ENCODE measurements around the gene ST6GALNAC3.

Gene ST6GALNAC3

GRCh38 chr1:76627901-76628300 lies 553.4 kb downstream of the ST6GALNAC3 start:
- Histone ChIP-seq H3K4me2 (ENCODE audit: low read length) (no peak overlapping the region), H4K5ac (ENCODE audit: low read length) (no peak overlapping the region), H3K79me1 (ENCODE audit: low read length) (no peaks in the 10 kb centered on the region), H3K9ac (ENCODE audit: low read length) (no peak overlapping the region), H3K18ac (ENCODE audit: low read length) (no peak overlapping the region), H3K4ac (ENCODE audit: low read depth, low read length) (no peak overlapping the region), H3K36me3 (ENCODE audit: control insufficient read depth, insufficient read depth, low read length) (no peaks in the 10 kb centered on the region), H3K56ac (ENCODE audit: low read length) (no peak overlapping the region), H3K27me3 (ENCODE audit: insufficient read depth, low read length, poor library complexity) (no peaks in the 10 kb centered on the region), H3K27ac (ENCODE audit: low read depth, low read length) (no peak overlapping the region), H2BK120ac (ENCODE audit: low read depth, low read length) (no peak overlapping the region), H3K4me3 (ENCODE audit: low read length) (no peak overlapping the region), H4K8ac (ENCODE audit: low read depth, low read length) (no peak overlapping the region), H3K23ac (ENCODE audit: low read length) (no peak overlapping the region), H2BK15ac (replicated peaks; ENCODE audit: low read depth) (no peak overlapping the region), H3K4me1 (ENCODE audit: control insufficient read depth, low read depth, low read length) (no peaks in the 10 kb centered on the region), H2AK5ac (ENCODE audit: low read length) (no peak overlapping the region), H3K79me2 (ENCODE audit: control insufficient read depth, insufficient read depth, low read length) (no peaks in the 10 kb centered on the region), H2BK5ac (ENCODE audit: low read length) (no peak overlapping the region)
- no peak for DNase-seq

GRCh38 chr1:76632136-76632535 lies 557.6 kb downstream of the ST6GALNAC3 start:
- Histone ChIP-seq H3K4ac (ENCODE audit: low read depth, low read length) (no peak overlapping the region), H3K56ac (ENCODE audit: low read length) (no peak overlapping the region), H3K9ac (ENCODE audit: low read length) (no peak overlapping the region), H2BK5ac (ENCODE audit: low read length) (no peak overlapping the region), H3K4me1 (ENCODE audit: control insufficient read depth, low read depth, low read length) (no peaks in the 10 kb centered on the region), H2AK5ac (ENCODE audit: low read length) (no peak overlapping the region), H3K18ac (ENCODE audit: low read length) (no peak overlapping the region), H3K27me3 (ENCODE audit: insufficient read depth, low read length, poor library complexity) (no peaks in the 10 kb centered on the region), H3K23ac (ENCODE audit: low read length) (no peak overlapping the region), H3K36me3 (ENCODE audit: control insufficient read depth, insufficient read depth, low read length) (no peaks in the 10 kb centered on the region), H2BK120ac (ENCODE audit: low read depth, low read length) (no peak overlapping the region), H4K5ac (ENCODE audit: low read length) (no peak overlapping the region), H2BK15ac (replicated peaks; ENCODE audit: low read depth) (no peak overlapping the region), H3K4me2 (ENCODE audit: low read length) (no peak overlapping the region), H3K27ac (ENCODE audit: low read depth, low read length) (no peak overlapping the region), H3K4me3 (ENCODE audit: low read length) (no peak overlapping the region), H3K79me1 (ENCODE audit: low read length) (no peaks in the 10 kb centered on the region), H4K8ac (ENCODE audit: low read depth, low read length) (no peak overlapping the region), H3K79me2 (ENCODE audit: control insufficient read depth, insufficient read depth, low read length) (no peaks in the 10 kb centered on the region)
- no CpG with 5 or more reads among the region's 3 CpGs for WGBS (ENCODE audit: extremely low coverage, insufficient coverage, low lambda C conversion rate)
- DNase-seq = no peak

GRCh38 chr1:76635784-76636183 lies 561.2 kb downstream of the ST6GALNAC3 start:
- no peaks in the 10 kb centered on the region for H3K79me2 ChIP-seq (ENCODE audit: control insufficient read depth, insufficient read depth, low read length)
- H2BK15ac ChIP-seq (replicated peaks; ENCODE audit: low read depth) = no peak overlapping the region
- no peak overlapping the region for H4K8ac ChIP-seq (ENCODE audit: low read depth, low read length)
- no peak overlapping the region for H3K9ac ChIP-seq (ENCODE audit: low read length)
- H2BK5ac ChIP-seq (ENCODE audit: low read length) = no peak overlapping the region
- H3K4me2 ChIP-seq (ENCODE audit: low read length) = no peak overlapping the region
- no peaks in the 10 kb centered on the region for H3K36me3 ChIP-seq (ENCODE audit: control insufficient read depth, insufficient read depth, low read length)
- no CpG with 5 or more reads among the region's 2 CpGs for WGBS (ENCODE audit: extremely low coverage, insufficient coverage, low lambda C conversion rate)
- H3K18ac ChIP-seq (ENCODE audit: low read length) = no peak overlapping the region
- H3K4me1 ChIP-seq (ENCODE audit: control insufficient read depth, low read depth, low read length) = no peaks in the 10 kb centered on the region
- no peak for DNase-seq
- no peak overlapping the region for H2BK120ac ChIP-seq (ENCODE audit: low read depth, low read length)
- H3K4me3 ChIP-seq (ENCODE audit: low read length) = no peak overlapping the region
- no peak overlapping the region for H3K4ac ChIP-seq (ENCODE audit: low read depth, low read length)
- no peak overlapping the region for H4K5ac ChIP-seq (ENCODE audit: low read length)
- no peaks in the 10 kb centered on the region for H3K27me3 ChIP-seq (ENCODE audit: insufficient read depth, low read length, poor library complexity)
- no peaks in the 10 kb centered on the region for H3K79me1 ChIP-seq (ENCODE audit: low read length)
- H3K23ac ChIP-seq (ENCODE audit: low read length) = no peak overlapping the region
- no peak overlapping the region for H3K27ac ChIP-seq (ENCODE audit: low read depth, low read length)
- H3K56ac ChIP-seq (ENCODE audit: low read length) = no peak overlapping the region
- H2AK5ac ChIP-seq (ENCODE audit: low read length) = no peak overlapping the region

GRCh38 chr1:76639181-76639580 lies 564.6 kb downstream of the ST6GALNAC3 start:
- Histone ChIP-seq H3K4me2 (ENCODE audit: low read length) (no peak overlapping the region), H3K79me2 (ENCODE audit: control insufficient read depth, insufficient read depth, low read length) (no peaks in the 10 kb centered on the region), H3K9ac (ENCODE audit: low read length) (no peak overlapping the region), H3K4me3 (ENCODE audit: low read length) (no peak overlapping the region), H3K4ac (ENCODE audit: low read depth, low read length) (no peak overlapping the region), H3K23ac (ENCODE audit: low read length) (no peak overlapping the region), H3K27me3 (ENCODE audit: insufficient read depth, low read length, poor library complexity) (no peaks in the 10 kb centered on the region), H2BK120ac (ENCODE audit: low read depth, low read length) (no peak overlapping the region), H3K4me1 (ENCODE audit: control insufficient read depth, low read depth, low read length) (no peaks in the 10 kb centered on the region), H2BK5ac (ENCODE audit: low read length) (no peak overlapping the region), H4K5ac (ENCODE audit: low read length) (no peak overlapping the region), H3K79me1 (ENCODE audit: low read length) (no peaks in the 10 kb centered on the region), H3K56ac (ENCODE audit: low read length) (no peak overlapping the region), H3K27ac (ENCODE audit: low read depth, low read length) (no peak overlapping the region), H4K8ac (ENCODE audit: low read depth, low read length) (no peak overlapping the region), H3K18ac (ENCODE audit: low read length) (no peak overlapping the region), H2AK5ac (ENCODE audit: low read length) (no peak overlapping the region), H2BK15ac (replicated peaks; ENCODE audit: low read depth) (no peak overlapping the region), H3K36me3 (ENCODE audit: control insufficient read depth, insufficient read depth, low read length) (no peaks in the 10 kb centered on the region)
- DNase-seq = no peak
- 100% methylated on average over 1 of the region's 2 CpGs for WGBS (ENCODE audit: extremely low coverage, insufficient coverage, low lambda C conversion rate)

- Histone ChIP-seq H2AK5ac (ENCODE audit: low read length) (no peak overlapping the region), H3K9ac (ENCODE audit: low read length) (no peak overlapping the region), H3K4me1 (ENCODE audit: control insufficient read depth, low read depth, low read length) (no peaks in the 10 kb centered on the region), H3K56ac (ENCODE audit: low read length) (no peak overlapping the region), H2BK120ac (ENCODE audit: low read depth, low read length) (no peak overlapping the region), H3K4me2 (ENCODE audit: low read length) (no peak overlapping the region), H3K36me3 (ENCODE audit: control insufficient read depth, insufficient read depth, low read length) (no peaks in the 10 kb centered on the region), H3K4ac (ENCODE audit: low read depth, low read length) (no peak overlapping the region), H3K23ac (ENCODE audit: low read length) (no peak overlapping the region), H4K5ac (ENCODE audit: low read length) (no peak overlapping the region), H2BK5ac (ENCODE audit: low read length) (no peak overlapping the region), H3K27me3 (ENCODE audit: insufficient read depth, low read length, poor library complexity) (no peaks in the 10 kb centered on the region), H3K79me2 (ENCODE audit: control insufficient read depth, insufficient read depth, low read length) (no peaks in the 10 kb centered on the region), H4K8ac (ENCODE audit: low read depth, low read length) (no peak overlapping the region), H3K4me3 (ENCODE audit: low read length) (no peak overlapping the region), H3K18ac (ENCODE audit: low read length) (no peak overlapping the region), H3K27ac (ENCODE audit: low read depth, low read length) (no peak overlapping the region), H2BK15ac (replicated peaks; ENCODE audit: low read depth) (no peak overlapping the region), H3K79me1 (ENCODE audit: low read length) (no peaks in the 10 kb centered on the region)
- no peak for DNase-seq
These were observed 565.5 kb downstream of the ST6GALNAC3 start for GRCh38 chr1:76640092-76640491.

GRCh38 chr1:76640723-76641122 lies 566.2 kb downstream of the ST6GALNAC3 start:
- H3K36me3 ChIP-seq (ENCODE audit: control insufficient read depth, insufficient read depth, low read length) = no peaks in the 10 kb centered on the region
- no peak overlapping the region for H4K8ac ChIP-seq (ENCODE audit: low read depth, low read length)
- H3K79me1 ChIP-seq (ENCODE audit: low read length) = no peaks in the 10 kb centered on the region
- no peak overlapping the region for H4K5ac ChIP-seq (ENCODE audit: low read length)
- H3K4me3 ChIP-seq (ENCODE audit: low read length) = no peak overlapping the region
- no peak overlapping the region for H3K23ac ChIP-seq (ENCODE audit: low read length)
- H3K27me3 ChIP-seq (ENCODE audit: insufficient read depth, low read length, poor library complexity) = no peaks in the 10 kb centered on the region
- H2BK120ac ChIP-seq (ENCODE audit: low read depth, low read length) = no peak overlapping the region
- no peak overlapping the region for H3K9ac ChIP-seq (ENCODE audit: low read length)
- no peak overlapping the region for H3K4ac ChIP-seq (ENCODE audit: low read depth, low read length)
- H3K4me1 ChIP-seq (ENCODE audit: control insufficient read depth, low read depth, low read length) = no peaks in the 10 kb centered on the region
- no peaks in the 10 kb centered on the region for H3K79me2 ChIP-seq (ENCODE audit: control insufficient read depth, insufficient read depth, low read length)
- no peak overlapping the region for H2BK5ac ChIP-seq (ENCODE audit: low read length)
- no peak overlapping the region for H3K56ac ChIP-seq (ENCODE audit: low read length)
- H3K27ac ChIP-seq (ENCODE audit: low read depth, low read length) = no peak overlapping the region
- H3K4me2 ChIP-seq (ENCODE audit: low read length) = no peak overlapping the region
- no peak for DNase-seq
- no peak overlapping the region for H2AK5ac ChIP-seq (ENCODE audit: low read length)
- no peak overlapping the region for H3K18ac ChIP-seq (ENCODE audit: low read length)
- H2BK15ac ChIP-seq (replicated peaks; ENCODE audit: low read depth) = no peak overlapping the region

Data from mesendoderm (in vitro differentiated cells).